Measurements from ENCODE around the gene UPF2.

DNA sequence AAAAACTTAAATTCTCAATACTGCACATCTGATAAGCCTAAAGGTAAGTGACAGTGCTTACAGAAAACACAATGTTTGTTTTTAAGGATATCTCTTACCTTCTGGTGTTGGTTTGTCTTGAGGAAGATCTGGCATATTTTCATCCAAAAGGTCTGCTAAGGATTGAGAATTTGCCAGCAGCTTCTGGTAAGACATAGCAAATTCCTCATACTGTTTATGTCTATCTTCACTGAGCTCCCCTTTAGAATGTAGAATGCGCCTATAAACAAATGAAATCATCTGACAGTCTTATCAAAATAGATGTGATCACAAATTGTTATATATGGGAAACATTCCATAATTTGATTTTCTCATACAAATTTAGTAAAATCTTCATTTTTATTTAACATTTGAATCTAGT, 28.7 kb downstream of the UPF2 start:
- TF ChIP-seq, protein P1, sequence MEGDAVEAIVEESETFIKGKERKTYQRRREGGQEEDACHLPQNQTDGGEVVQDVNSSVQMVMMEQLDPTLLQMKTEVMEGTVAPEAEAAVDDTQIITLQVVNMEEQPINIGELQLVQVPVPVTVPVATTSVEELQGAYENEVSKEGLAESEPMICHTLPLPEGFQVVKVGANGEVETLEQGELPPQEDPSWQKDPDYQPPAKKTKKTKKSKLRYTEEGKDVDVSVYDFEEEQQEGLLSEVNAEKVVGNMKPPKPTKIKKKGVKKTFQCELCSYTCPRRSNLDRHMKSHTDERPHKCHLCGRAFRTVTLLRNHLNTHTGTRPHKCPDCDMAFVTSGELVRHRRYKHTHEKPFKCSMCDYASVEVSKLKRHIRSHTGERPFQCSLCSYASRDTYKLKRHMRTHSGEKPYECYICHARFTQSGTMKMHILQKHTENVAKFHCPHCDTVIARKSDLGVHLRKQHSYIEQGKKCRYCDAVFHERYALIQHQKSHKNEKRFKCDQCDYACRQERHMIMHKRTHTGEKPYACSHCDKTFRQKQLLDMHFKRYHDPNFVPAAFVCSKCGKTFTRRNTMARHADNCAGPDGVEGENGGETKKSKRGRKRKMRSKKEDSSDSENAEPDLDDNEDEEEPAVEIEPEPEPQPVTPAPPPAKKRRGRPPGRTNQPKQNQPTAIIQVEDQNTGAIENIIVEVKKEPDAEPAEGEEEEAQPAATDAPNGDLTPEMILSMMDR (optimal IDR thresholded peaks at IDR 0.05 in 1 of 3, IDR thresholded peaks at IDR 0.05 in 1 of 3, conservative IDR thresholded peaks at IDR 0.05 in 1 of 3; ENCODE audit: extremely low read depth in 1 of 3, insufficient read depth in 2 of 3, low read length in 3 of 3): no peak
- TF ChIP-seq EZH2 (IDR thresholded peaks at IDR 0.05; ENCODE audit: low read length): no peak
